GM12875 (cell line): ENCODE measurements around the gene AGBL5.

Experiments
- H3K4me3 ChIP-seq: one replicate; pipeline ENCODE4 v1.5.1; 2011; ENCODE audit warnings: low read depth, low read length, control low read depth
- TF ChIP-seq, protein P1 (sequence below): IDR thresholded peaks from 2 replicates; pipeline ENCODE4 v1.5.1; 2011; ENCODE audit warnings: low read depth, mild to moderate bottlenecking, control low read depth, inconsistent platforms, low read length, moderate library complexity, borderline replicate concordance; ENCODE audit not compliant: insufficient read depth

AGBL5 gene

DNA sequence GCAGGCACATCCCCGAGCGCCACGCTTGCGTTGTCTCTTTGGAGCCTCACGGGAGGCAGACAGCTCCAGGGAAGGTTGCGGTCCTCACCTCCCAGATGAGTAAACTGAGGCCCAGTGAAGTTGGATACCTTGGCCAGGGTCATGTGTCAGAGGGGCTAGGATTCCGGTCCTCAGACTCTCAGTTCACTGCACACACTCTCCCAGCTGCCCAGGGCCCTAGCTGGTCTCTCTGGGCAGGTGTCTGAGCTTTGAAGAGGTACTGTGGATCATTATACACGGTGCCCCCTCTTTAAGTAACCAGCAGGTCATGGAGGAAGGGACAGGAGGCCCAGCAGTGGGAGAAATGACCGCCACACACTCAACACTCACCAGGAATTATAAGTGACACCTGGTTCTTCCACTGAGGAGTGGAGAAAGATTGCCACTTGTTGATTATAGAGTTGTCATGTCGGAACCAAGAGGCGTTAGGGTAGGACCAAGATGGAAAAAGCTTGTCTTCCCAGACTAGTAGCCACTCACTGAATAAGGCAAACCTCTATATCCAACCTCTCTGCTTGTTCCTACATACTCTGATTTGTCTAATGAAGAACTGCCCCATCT, 18.1 kb upstream of the AGBL5 start:
- TF ChIP-seq, protein P1, sequence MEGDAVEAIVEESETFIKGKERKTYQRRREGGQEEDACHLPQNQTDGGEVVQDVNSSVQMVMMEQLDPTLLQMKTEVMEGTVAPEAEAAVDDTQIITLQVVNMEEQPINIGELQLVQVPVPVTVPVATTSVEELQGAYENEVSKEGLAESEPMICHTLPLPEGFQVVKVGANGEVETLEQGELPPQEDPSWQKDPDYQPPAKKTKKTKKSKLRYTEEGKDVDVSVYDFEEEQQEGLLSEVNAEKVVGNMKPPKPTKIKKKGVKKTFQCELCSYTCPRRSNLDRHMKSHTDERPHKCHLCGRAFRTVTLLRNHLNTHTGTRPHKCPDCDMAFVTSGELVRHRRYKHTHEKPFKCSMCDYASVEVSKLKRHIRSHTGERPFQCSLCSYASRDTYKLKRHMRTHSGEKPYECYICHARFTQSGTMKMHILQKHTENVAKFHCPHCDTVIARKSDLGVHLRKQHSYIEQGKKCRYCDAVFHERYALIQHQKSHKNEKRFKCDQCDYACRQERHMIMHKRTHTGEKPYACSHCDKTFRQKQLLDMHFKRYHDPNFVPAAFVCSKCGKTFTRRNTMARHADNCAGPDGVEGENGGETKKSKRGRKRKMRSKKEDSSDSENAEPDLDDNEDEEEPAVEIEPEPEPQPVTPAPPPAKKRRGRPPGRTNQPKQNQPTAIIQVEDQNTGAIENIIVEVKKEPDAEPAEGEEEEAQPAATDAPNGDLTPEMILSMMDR = no peak
- peak overlapping the region; percentile 92 for H3K4me3 ChIP-seq

DNA sequence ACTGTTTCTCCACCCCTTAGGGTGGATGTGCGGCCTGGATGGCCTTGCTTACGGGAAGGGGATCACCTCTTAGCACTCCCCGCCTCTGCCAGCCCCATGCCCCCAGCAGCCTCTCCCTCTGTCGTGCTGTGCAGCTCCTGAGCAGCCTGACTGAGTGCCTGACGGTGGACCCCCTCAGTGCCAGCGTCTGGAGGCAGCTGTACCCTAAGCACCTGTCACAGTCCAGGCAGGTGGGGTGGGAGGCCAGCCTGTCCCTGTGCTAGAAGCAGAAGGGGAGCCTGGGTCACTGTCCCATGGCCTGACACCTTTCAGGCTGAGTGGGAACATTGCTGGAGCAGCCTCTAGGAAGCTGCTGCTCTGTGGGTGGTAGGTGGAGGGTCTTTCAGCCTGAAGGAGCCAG, 13.5 kb upstream of the AGBL5 start:
- no peak overlapping the region for H3K4me3 ChIP-seq
- TF ChIP-seq, protein P1 = no peak

DNA sequence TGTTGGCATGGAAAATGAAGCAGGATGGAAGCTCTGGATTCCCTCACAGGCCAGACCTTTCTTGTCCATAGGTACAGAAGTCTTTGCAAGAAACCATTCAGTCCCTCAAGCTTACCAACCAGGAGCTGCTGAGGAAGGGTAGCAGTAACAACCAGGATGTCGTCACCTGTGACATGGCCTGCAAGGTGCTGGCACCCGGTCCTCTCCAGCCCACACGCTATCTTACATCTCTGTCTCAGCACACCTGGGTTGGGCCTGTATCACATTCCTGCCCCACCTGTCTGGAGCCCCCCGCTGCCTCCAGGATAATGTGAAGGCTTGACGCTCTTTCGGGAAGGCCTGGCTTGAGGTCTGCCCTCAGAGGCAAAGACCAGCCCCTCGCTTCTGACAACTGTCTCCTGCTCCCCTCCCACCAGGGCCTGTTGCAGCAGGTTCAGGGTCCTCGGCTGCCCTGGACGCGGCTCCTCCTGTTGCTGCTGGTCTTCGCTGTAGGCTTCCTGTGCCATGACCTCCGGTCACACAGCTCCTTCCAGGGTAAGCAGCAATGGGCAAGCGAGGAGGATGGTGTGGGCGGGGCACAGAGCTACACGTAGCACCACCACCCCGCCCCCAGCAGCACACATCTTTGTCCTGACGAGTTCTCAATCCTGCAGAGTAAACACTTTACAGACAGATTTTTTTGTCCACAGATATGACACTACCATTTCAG, 12.7 kb upstream of the AGBL5 start:
- H3K4me3 ChIP-seq = no peak overlapping the region
- TF ChIP-seq, protein P1 = no peak

DNA sequence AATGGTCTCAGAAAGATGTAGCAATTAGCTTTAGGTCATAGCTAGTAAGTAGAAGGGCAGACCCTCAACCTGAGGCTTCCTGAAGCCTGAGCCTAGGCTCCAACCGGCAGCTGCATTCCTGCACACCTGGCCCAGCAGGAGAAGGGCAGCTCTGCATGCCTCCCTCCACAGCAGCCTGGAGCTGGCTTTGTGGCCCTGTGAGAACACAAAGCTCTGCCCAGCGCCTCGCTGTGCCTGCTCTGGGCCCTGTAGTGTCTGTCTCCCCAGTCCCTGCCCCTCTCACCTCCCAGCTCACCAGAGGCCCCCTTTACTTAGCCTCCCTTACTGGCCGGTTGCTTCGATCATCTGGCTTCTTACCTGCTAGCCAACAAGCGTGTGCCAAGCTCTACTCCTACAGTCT, 12.0 kb upstream of the AGBL5 start:
- no peak overlapping the region for H3K4me3 ChIP-seq
- TF ChIP-seq, protein P1 = no peak

DNA sequence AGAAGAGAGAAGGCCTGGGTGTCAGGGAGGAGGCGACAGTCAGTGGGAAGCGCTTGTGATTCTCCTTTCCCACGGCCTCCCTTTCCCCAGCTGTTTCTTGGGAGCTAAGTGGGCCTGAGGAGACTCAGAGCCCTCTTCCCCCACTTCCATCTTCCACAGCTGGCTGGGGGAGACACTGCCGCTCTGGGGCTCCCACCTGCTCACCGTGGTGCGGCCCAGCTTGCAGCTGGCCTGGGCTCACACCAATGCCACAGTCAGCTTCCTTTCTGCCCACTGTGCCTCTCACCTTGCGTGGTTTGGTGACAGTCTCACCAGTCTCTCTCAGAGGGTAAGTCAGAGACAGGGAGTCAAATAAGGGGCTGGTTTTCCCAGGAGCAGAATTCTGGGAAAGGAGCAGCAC, 11.6 kb upstream of the AGBL5 start:
- no peak overlapping the region for H3K4me3 ChIP-seq
- TF ChIP-seq, protein P1 = no peak

DNA sequence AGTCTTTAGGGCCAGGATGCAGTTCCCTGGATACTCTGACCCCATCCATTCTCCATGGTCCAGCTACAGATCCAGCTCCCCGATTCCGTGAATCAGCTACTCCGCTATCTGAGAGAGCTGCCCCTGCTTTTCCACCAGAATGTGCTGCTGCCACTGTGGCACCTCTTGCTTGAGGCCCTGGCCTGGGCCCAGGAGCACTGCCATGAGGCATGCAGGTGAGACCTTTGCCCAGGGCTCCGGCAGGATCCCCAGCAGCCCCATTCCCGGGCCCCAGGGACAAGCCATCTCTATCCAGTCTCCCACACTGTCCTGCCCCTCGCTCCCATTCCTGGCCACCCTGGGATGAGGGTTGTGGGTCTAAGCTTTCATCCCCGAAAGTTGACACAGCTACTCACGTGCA, 11.2 kb upstream of the AGBL5 start:
- no peak overlapping the region for H3K4me3 ChIP-seq
- TF ChIP-seq, protein P1 = no peak

DNA sequence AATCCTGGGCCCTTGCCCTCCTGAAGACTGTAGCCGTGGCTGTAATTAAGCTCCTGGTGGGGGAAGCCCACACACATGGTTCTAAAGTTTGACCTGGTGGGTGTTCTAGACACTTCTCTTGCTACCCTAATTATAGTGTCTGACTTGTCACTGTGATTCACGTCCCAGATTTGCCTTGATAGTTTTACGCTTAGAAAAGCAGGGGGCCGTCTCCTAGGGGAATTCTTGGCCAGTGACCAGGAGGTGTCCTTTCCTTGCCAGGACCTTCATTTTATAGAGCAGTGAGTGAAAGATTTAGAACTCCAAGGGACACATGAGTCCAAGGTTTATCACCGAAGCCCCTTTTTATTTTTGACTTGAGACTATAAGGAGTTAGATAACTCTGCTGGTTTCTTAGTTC, 9.7 kb upstream of the AGBL5 start:
- H3K4me3 ChIP-seq = no peak overlapping the region
- TF ChIP-seq, protein P1 = no peak
